Fibroblast of pulmonary artery (primary cell): ENCODE results near the gene OR7D2.
A peak's percentile ranks its signal among the peaks of the same experiment; 100 is the strongest.

Source experiments
- DNase-seq: peaks from one replicate; pipeline ENCODE4 v3.0.0-alpha.2; 2010; ENCODE audit warnings: low read depth
- H3K4me3 ChIP-seq: replicated peaks from 2 replicates; pipeline ENCODE4 v1.5.1; 2011; ENCODE audit warnings: low read depth, mild to moderate bottlenecking, control low read depth, low read length, moderate library complexity
- CTCF ChIP-seq: IDR thresholded peaks from 2 replicates; pipeline ENCODE4 v1.5.1; 2011; ENCODE audit warnings: mild to moderate bottlenecking, control low read depth, low read length, inconsistent platforms; ENCODE audit errors: missing control alignments

OR7D2 gene

GRCh38 chr19:9178901-9179300, at the start of gene OR7D2:
Gene OR7D2 (plus strand): TSS chr19:9178979. CDS start chr19:9185782, 6,803 bp downstream.
- TF ChIP-seq CTCF = no peak
- DNase-seq = no peak
- H3K4me3 ChIP-seq = no peak within 1 kb of the TSS

- no peak for TF ChIP-seq CTCF
- H3K4me3 ChIP-seq = no peak overlapping the region
- DNase-seq = no peak
These were observed 47.8 kb upstream of the OR7D2 start for GRCh38 chr19:9130965-9131364.

- TF ChIP-seq CTCF = no peak
- no peak for DNase-seq
These were observed 46.4 kb upstream of the OR7D2 start for GRCh38 chr19:9132422-9132821.

GRCh38 chr19:9139609-9140158, 39.1 kb upstream of the OR7D2 start:
- no peak for TF ChIP-seq CTCF
- DNase-seq = no peak
- peak overlapping the region; percentile 73 for H3K4me3 ChIP-seq

More at GRCh38 chr19:9132422-9132821, 46.4 kb upstream of the OR7D2 start:
- H3K4me3 ChIP-seq = no peak overlapping the region

GRCh38 chr19:9140159-9140874, 38.5 kb upstream of the OR7D2 start, which contains the start of gene ZNF317:
Gene ZNF317 (plus strand): TSS chr19:9140397. CDS start chr19:9156017, 15,620 bp downstream.
- H3K4me3 ChIP-seq = peak within 1 kb of the TSS; percentile 73
- DNase-seq = peak; percentile 93
- no peak for TF ChIP-seq CTCF

GRCh38 chr19:9144920-9145319, 33.9 kb upstream of the OR7D2 start:
- no peak for TF ChIP-seq CTCF
- no peak overlapping the region for H3K4me3 ChIP-seq
- DNase-seq = peak; percentile 26
